ENCODE measurements around the gene MDGA2. TPM values are rescaled to one million over a fixed set of nuclear protein-coding genes. Genes with fewer than 3 reads are reported as not detected.

The MDGA2 gene
- total RNA-seq, 1 experiment from 2014 or later = not detected

DNA sequence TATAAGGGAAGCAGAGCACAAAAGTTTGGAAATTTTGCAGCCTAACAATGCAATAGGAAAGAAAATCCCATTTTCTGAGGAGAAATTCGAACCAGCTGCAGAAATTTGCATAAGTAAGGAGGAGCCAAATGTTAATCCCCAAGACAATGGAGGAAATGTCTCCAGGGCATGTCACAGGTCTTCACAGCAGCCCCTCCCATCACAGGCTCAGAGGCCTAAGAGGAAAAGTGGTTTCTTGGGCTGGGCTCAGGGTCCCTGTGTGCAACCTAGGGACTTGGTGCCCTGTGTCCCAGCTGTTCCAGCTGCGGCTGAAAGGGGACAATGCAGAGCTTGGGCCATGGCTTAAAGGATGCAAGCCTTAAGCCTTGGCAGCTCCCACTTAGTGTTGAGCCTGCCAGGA lies 190.0 kb downstream of the MDGA2 start:
- Histone ChIP-seq H2AFZ (ENCODE audit: low read depth, low read length, poor library complexity, severe bottlenecking) (no peak overlapping the region), H3K4me1 (ENCODE audit: control insufficient read depth in 1 of 2, insufficient read depth in 2 of 2, low read length in 2 of 2) (no peaks in the 10 kb centered on the region), H3K4me2 (ENCODE audit: low read length) (no peak overlapping the region), H3K9me2 (ENCODE audit: insufficient read depth) (no peaks in the 10 kb centered on the region), H3K9ac (ENCODE audit: low read length) (no peak overlapping the region), H3K27me3 (ENCODE audit: insufficient read depth, low read length) (no peaks in the 10 kb centered on the region), H3K4me3 (replicated peaks in 1 of 2; ENCODE audit: low read depth in 1 of 2, low read length in 2 of 2) (no peak overlapping the region), H3K27ac (ENCODE audit: low read depth, low read length) (no peak overlapping the region), H3K79me2 (ENCODE audit: insufficient read depth, low read length) (no peaks in the 10 kb centered on the region), H3K9me3 (ENCODE audit: control insufficient read depth in 1 of 2, insufficient read depth in 1 of 2, low read depth in 1 of 2, low read length in 2 of 2) (peaks cover 0 to 4% of the 10 kb centered on the region in 2 experiments; a peak in 1 of 4 replicates), H4K20me1 (ENCODE audit: insufficient read depth) (no peaks in the 10 kb centered on the region), H3K36me3 (ENCODE audit: control insufficient read depth in 1 of 2, insufficient read depth in 2 of 2, low read length in 2 of 2) (no peaks in the 10 kb centered on the region)
- POLR2A ChIA-PET = no interaction called here
- RAD21 ChIA-PET (ENCODE audit: low non-redundant PET in 1 of 2, low total read pairs in 2 of 2, uncharacterized antibody in 2 of 2, unreplicated experiment in 2 of 2) = no interaction called here
- no peak for DNase-seq (ENCODE audit: low read depth, low spot score)
- BruUV-seq (replicated peaks) = no TSS peak
- TF ChIP-seq CEBPB (IDR thresholded peaks at IDR 0.05; ENCODE audit: low read depth) (no peak), TCF7L2 (IDR thresholded peaks at IDR 0.05; ENCODE audit: borderline replicate concordance, extremely low read depth, insufficient read depth, insufficient read length) (no peak), EGR1 (IDR thresholded peaks at IDR 0.05; ENCODE audit: low read depth) (no peak), SP1 (IDR thresholded peaks at IDR 0.05; ENCODE audit: low read depth) (no peak), ELF1 (IDR thresholded peaks at IDR 0.05; ENCODE audit: borderline replicate concordance, low read depth) (no peak), POLR2A (IDR thresholded peaks at IDR 0.05; ENCODE audit: borderline replicate concordance, extremely low read depth, insufficient read depth, insufficient read length) (no peak)
- ATAC-seq = no peak
- CTCF ChIA-PET = no interaction called here
- intact Hi-C loops (cut with micrococcal nuclease) = no loop called here

GRCh38 chr14:47483449-47483848 lies 192.0 kb downstream of the MDGA2 start:
- no peaks in the 10 kb centered on the region for H4K20me1 ChIP-seq (ENCODE audit: insufficient read depth)
- TF ChIP-seq CBX3 (IDR thresholded peaks at IDR 0.05; ENCODE audit: low read depth) (no peak), ZNF274 (IDR thresholded peaks at IDR 0.05; ENCODE audit: low read depth, low read length) (no peak), JUND (IDR thresholded peaks at IDR 0.05) (no peak), POLR2A (IDR thresholded peaks at IDR 0.05; ENCODE audit: borderline replicate concordance, extremely low read depth, insufficient read depth, insufficient read length) (no peak), EGR1 (IDR thresholded peaks at IDR 0.05; ENCODE audit: low read depth) (no peak), REST (IDR thresholded peaks at IDR 0.05; ENCODE audit: low read depth) (no peak), FOSL1 (IDR thresholded peaks at IDR 0.05; ENCODE audit: low read depth) (no peak), ZBTB33 (IDR thresholded peaks at IDR 0.05; ENCODE audit: extremely low read depth, insufficient replicate concordance, low read length) (no peak)
- ChIA-PET POLR2A (no interaction called here), CTCF (no interaction called here), RAD21 (ENCODE audit: low non-redundant PET in 1 of 2, low total read pairs in 2 of 2, uncharacterized antibody in 2 of 2, unreplicated experiment in 2 of 2) (no interaction called here)
- no peaks in the 10 kb centered on the region for H3K36me3 ChIP-seq (ENCODE audit: control insufficient read depth in 1 of 2, insufficient read depth in 2 of 2, low read length in 2 of 2)
- H3K9me2 ChIP-seq (ENCODE audit: insufficient read depth) = no peaks in the 10 kb centered on the region
- no peaks in the 10 kb centered on the region for H3K4me1 ChIP-seq (ENCODE audit: control insufficient read depth in 1 of 2, insufficient read depth in 2 of 2, low read length in 2 of 2)
- H3K27ac ChIP-seq (ENCODE audit: low read depth, low read length) = no peak overlapping the region
- no peaks in the 10 kb centered on the region for H3K27me3 ChIP-seq (ENCODE audit: insufficient read depth, low read length)
- no peak overlapping the region for H3K9ac ChIP-seq (ENCODE audit: low read length)
- no peak for DNase-seq (ENCODE audit: low read depth, low spot score)
- intact Hi-C loops (cut with micrococcal nuclease) = no loop called here
- peaks cover 0 to 4% of the 10 kb centered on the region in 2 experiments; a peak in 1 of 4 replicates for H3K9me3 ChIP-seq (ENCODE audit: control insufficient read depth in 1 of 2, insufficient read depth in 1 of 2, low read depth in 1 of 2, low read length in 2 of 2)
- BruUV-seq (replicated peaks) = no TSS peak
- H3K4me3 ChIP-seq (replicated peaks in 1 of 2; ENCODE audit: low read depth in 1 of 2, low read length in 2 of 2) = no peak overlapping the region
- H3K4me2 ChIP-seq (ENCODE audit: low read length) = no peak overlapping the region
- ATAC-seq = no peak
- H3K79me2 ChIP-seq (ENCODE audit: insufficient read depth, low read length) = no peaks in the 10 kb centered on the region
- no peak overlapping the region for H2AFZ ChIP-seq (ENCODE audit: low read depth, low read length, poor library complexity, severe bottlenecking)
